Kasumi-1 (cell line): ENCODE data around the gene C5orf52.
"Not testable (repeated sequence)": the region's sequence is repeated elsewhere in the genome, so short reads cannot be mapped to it uniquely, and the experiment has no call there.

Experiments
- DNase-seq, 2 experiments: peaks; one replicate each; lab custom pipeline; 2025; lab: John Stamatoyannopoulos, UW

The C5orf52 gene

DNA sequence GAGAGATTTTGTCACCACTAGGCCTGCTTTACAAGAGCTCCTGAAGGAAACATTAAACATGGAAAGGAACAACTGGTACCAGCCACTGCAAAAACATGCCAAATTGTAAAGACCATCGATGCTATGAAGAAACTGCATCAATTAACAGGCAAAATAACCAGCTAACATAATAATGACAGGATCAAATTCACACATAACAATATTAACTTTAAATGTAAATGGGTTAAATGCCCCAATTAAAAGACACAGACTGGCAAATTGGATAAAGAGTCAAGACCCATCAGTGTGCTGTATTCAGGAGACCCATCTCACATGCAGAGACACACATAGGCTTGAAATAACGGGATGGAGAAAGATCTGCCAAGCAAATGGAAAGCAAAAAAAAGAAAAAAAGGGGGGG, 51.6 kb downstream of the C5orf52 start:
- DNase-seq: not testable (repeated sequence)

- not testable (repeated sequence) for DNase-seq
Observed at GRCh38 chr5:157726607-157727006, 55.3 kb downstream of the C5orf52 start.

GRCh38 chr5:157727858-157728257, 56.5 kb downstream of the C5orf52 start:
- DNase-seq: not testable (repeated sequence)
